Measurements from ENCODE around the gene ANXA11. TPM values are rescaled to one million over a fixed set of nuclear protein-coding genes. Genes with fewer than 3 reads are reported as not detected.

ANXA11 gene
- polyA plus RNA-seq, 2 of the 4 experiments (the other 2 are of a cell fraction) = 92.6 to 119 TPM

- POLR2A ChIA-PET = no interaction called here
- ATAC-seq (no peak; a peak in 1 of 6 replicates), DNase-seq (ENCODE audit: low read depth in 1 of 2, low spot score in 1 of 2) (no peak), FAIRE-seq (no peak)
- no peak overlapping the region for H3K27ac ChIP-seq
- no peak overlapping the region for H3K4me2 ChIP-seq
- peaks cover 2% of the 10 kb centered on the region; the same call in 1 of the 3 replicates for H3K4me1 ChIP-seq
- WGBS (ENCODE audit: missing lambda C conversion rate) = 74% methylated on average over 5 of the region's 5 CpGs
- no peak overlapping the region for H3K4me3 ChIP-seq
- TF ChIP-seq RARB (CRISPR knock-in tag; IDR thresholded peaks at IDR 0.05) (no peak), HOXA7 (CRISPR knock-in tag; IDR thresholded peaks at IDR 0.05) (no peak), POLR2A (IDR thresholded peaks at IDR 0.05; ENCODE audit: low read length) (no peak)
- CTCF ChIA-PET = interaction anchor here (1.6 to 2.5 kb wide), 2 partner anchors 22 to 29 kb away, joined by 5 to 6 read pairs; no protein-coding TSS in a partner anchor
- H3K9me3 ChIP-seq = no peaks in the 10 kb centered on the region
Observed at GRCh38 chr10:80172896-80173295, 32.4 kb downstream of the ANXA11 start.

- DNase-seq (ENCODE audit: low read depth in 1 of 2, low spot score in 1 of 2) (no peak), FAIRE-seq (no peak), ATAC-seq (no peak)
- ChIA-PET CTCF (interaction anchor here (1.3 to 2.5 kb wide), 4 partner anchors 10 to 51 kb away, joined by 4 to 6 read pairs (median 4); no protein-coding TSS in a partner anchor), POLR2A (no interaction called here)
- WGBS (ENCODE audit: missing lambda C conversion rate) = 94% methylated on average over 7 of the region's 7 CpGs
- TF ChIP-seq EHMT2 (IDR thresholded peaks at IDR 0.05; ENCODE audit: low read depth) (no peak), ZFP36 (IDR thresholded peaks at IDR 0.05; ENCODE audit: borderline replicate concordance, partially characterized antibody) (no peak), ZNF302 (CRISPR knock-in tag; IDR thresholded peaks at IDR 0.05) (no peak), GATA3 (IDR thresholded peaks at IDR 0.05; ENCODE audit: borderline replicate concordance) (no peak), EP300 (IDR thresholded peaks at IDR 0.05) (no peak)
- H3K4me1 ChIP-seq = no peaks in the 10 kb centered on the region; the same call in 2 of the 3 replicates
- no peak overlapping the region for H3K4me3 ChIP-seq
- no peak overlapping the region for H3K27ac ChIP-seq
- no peaks in the 10 kb centered on the region for H3K9me3 ChIP-seq
- no peak overlapping the region for H3K4me2 ChIP-seq
Observed at GRCh38 chr10:80171248-80171660, 34.1 kb downstream of the ANXA11 start.

GRCh38 chr10:80170641-80171040 lies 34.7 kb downstream of the ANXA11 start:
- no peak overlapping the region for H3K4me3 ChIP-seq
- FAIRE-seq = no peak
- DNase-seq (ENCODE audit: low read depth in 1 of 2, low spot score in 1 of 2) = no peak
- no peaks in the 10 kb centered on the region; the same call in 2 of the 3 replicates for H3K4me1 ChIP-seq
- H3K9me3 ChIP-seq = no peaks in the 10 kb centered on the region
- ChIA-PET CTCF (interaction anchor here (0.9 to 2.5 kb wide), 5 partner anchors 9 to 52 kb away, joined by 3 to 6 read pairs (median 4); no protein-coding TSS in a partner anchor), POLR2A (no interaction called here)
- WGBS (ENCODE audit: missing lambda C conversion rate) = 87% methylated on average over 10 of the region's 10 CpGs
- no peak for ATAC-seq
- no peak overlapping the region for H3K4me2 ChIP-seq
- no peak for TF ChIP-seq CTCF (IDR thresholded peaks at IDR 0.05)
- no peak overlapping the region for H3K27ac ChIP-seq

GRCh38 chr10:80170026-80170425 lies 35.3 kb downstream of the ANXA11 start:
- CTCF ChIA-PET = interaction anchor here (0.9 to 3.0 kb wide), 7 partner anchors 8 to 52 kb away, joined by 3 to 13 read pairs (median 7); no protein-coding TSS in a partner anchor
- ATAC-seq = no peak
- POLR2A ChIA-PET = no interaction called here
- no peak overlapping the region for H3K4me2 ChIP-seq
- no peak overlapping the region for H3K27ac ChIP-seq
- no peak for TF ChIP-seq TFCP2L1 (CRISPR knock-in tag; IDR thresholded peaks at IDR 0.05)
- TF ChIP-seq RCOR1 (IDR thresholded peaks at IDR 0.05; ENCODE audit: low read depth, low read length) = no peak
- no peak for TF ChIP-seq CBX2 (IDR thresholded peaks at IDR 0.05; ENCODE audit: borderline replicate concordance, low read depth)
- no peak for TF ChIP-seq RAD21 (conservative IDR thresholded peaks at IDR 0.05 in 1 of 2, IDR thresholded peaks at IDR 0.05 in 1 of 2)
- TF ChIP-seq POLR2A (IDR thresholded peaks at IDR 0.05; ENCODE audit: low read length) = no peak
- no peak for TF ChIP-seq ZC3H11A (IDR thresholded peaks at IDR 0.05)
- no peak for TF ChIP-seq RFX5 (IDR thresholded peaks at IDR 0.05)
- no peak for TF ChIP-seq FOXS1 (CRISPR knock-in tag; IDR thresholded peaks at IDR 0.05)
- no peak for TF ChIP-seq EHMT2 (IDR thresholded peaks at IDR 0.05; ENCODE audit: low read depth)
- no peak for TF ChIP-seq HOXA7 (CRISPR knock-in tag; IDR thresholded peaks at IDR 0.05)
- TF ChIP-seq TP53 (CRISPR knock-in tag; IDR thresholded peaks at IDR 0.05) = no peak
- no peak for TF ChIP-seq ZNF302 (CRISPR knock-in tag; IDR thresholded peaks at IDR 0.05)
- TF ChIP-seq POLR2AphosphoS2 (conservative IDR thresholded peaks at IDR 0.05; ENCODE audit: low read length) = no peak
- no peak for TF ChIP-seq NPAS2 (CRISPR knock-in tag; IDR thresholded peaks at IDR 0.05; ENCODE audit: borderline replicate concordance)
- TF ChIP-seq ESRRA (IDR thresholded peaks at IDR 0.05; ENCODE audit: borderline replicate concordance, low read length) = no peak
- TF ChIP-seq SREBF2 (IDR thresholded peaks at IDR 0.05) = no peak
- TF ChIP-seq FOSB (CRISPR knock-in tag; IDR thresholded peaks at IDR 0.05) = no peak
- TF ChIP-seq HDAC2 (IDR thresholded peaks at IDR 0.05) = no peak
- FAIRE-seq = no peak
- H3K4me3 ChIP-seq = no peak overlapping the region
- H3K9me3 ChIP-seq = no peaks in the 10 kb centered on the region
- peaks cover 3% of the 10 kb centered on the region; the same call in 2 of the 3 replicates for H3K4me1 ChIP-seq
- no peak for DNase-seq (ENCODE audit: low read depth in 1 of 2, low spot score in 1 of 2)
- 44% methylated on average over 4 of the region's 4 CpGs for WGBS (ENCODE audit: missing lambda C conversion rate)

All from A549 (cell line).